Lung (tissue), 12 donors: ENCODE measurements around the gene CACNA1I. TPM values are rescaled to one million over a fixed set of nuclear protein-coding genes. Genes with fewer than 3 reads are reported as not detected.

Experiments
- ATAC-seq: fragments of 200-7000 bp; cut with Tn5 transposase; one replicate; pipeline ENCODE4 v1.9.1; 2020; ENCODE audit warnings: moderate number of reproducible peaks; ENCODE audit not compliant: insufficient read depth, low FRiP score
- DNase-seq, 3 donors: peaks; one replicate each; pipeline ENCODE4 v3.0.0-alpha.2; 2013 to 2017
- H3K27ac ChIP-seq, 2 donors: one replicate each; pipeline ENCODE4 v1.5.1; 2013; ENCODE audit warnings: mild to moderate bottlenecking in 2 of 2, moderate library complexity in 2 of 2, control low read depth in 1 of 2, inconsistent platforms in 1 of 2, low read depth in 1 of 2, low read length in 1 of 2
- H3K27me3 ChIP-seq, 3 donors: one replicate each; pipeline ENCODE4 v1.5.1; 2013; ENCODE audit warnings: low read length in 2 of 3; ENCODE audit not compliant: control insufficient read depth in 3 of 3, insufficient read depth in 3 of 3
- H3K36me3 ChIP-seq, 4 donors: one replicate each; pipeline ENCODE4 v1.5.1; 2013; ENCODE audit warnings: low read length in 4 of 4, mild to moderate bottlenecking in 1 of 4, moderate library complexity in 1 of 4; ENCODE audit not compliant: control insufficient read depth in 4 of 4, insufficient read depth in 4 of 4
- H3K4me1 ChIP-seq, 5 donors: one replicate each; pipeline ENCODE4 v1.5.1; 2013; ENCODE audit warnings: low read length in 5 of 5, mild to moderate bottlenecking in 2 of 5, moderate library complexity in 1 of 5; ENCODE audit not compliant: control insufficient read depth in 5 of 5, insufficient read depth in 5 of 5
- H3K4me3 ChIP-seq: one replicate; pipeline ENCODE4 v1.5.1; 2013; ENCODE audit warnings: mild to moderate bottlenecking, control low read depth, moderate library complexity
- H3K9ac ChIP-seq, 2 donors: one replicate each; pipeline ENCODE4 v1.5.1; 2013; ENCODE audit warnings: low read length in 2 of 2, control low read depth in 1 of 2; ENCODE audit not compliant: insufficient read depth in 1 of 2
- H3K9me3 ChIP-seq, 4 donors: one replicate each; pipeline ENCODE4 v1.5.1; 2013; ENCODE audit warnings: low read length in 3 of 4, mild to moderate bottlenecking in 1 of 4, moderate library complexity in 1 of 4; ENCODE audit not compliant: control insufficient read depth in 4 of 4, insufficient read depth in 3 of 4
- CTCF ChIP-seq: IDR thresholded peaks from 2 replicates; pipeline ENCODE4 v1.5.1; 2012; ENCODE audit warnings: mild to moderate bottlenecking; ENCODE audit errors: control extremely low read depth, extremely low read depth
- WGBS, 2 donors: extraction: QIAGEN DNeasy Blood & Tissue Kit; methylation state at CpG; one replicate each; pipeline ENCODE4 v1.1.7; 2013; 5-methylcytosine and 5-hydroxymethylcytosine counted together
- polyA plus RNA-seq, 2 donors: library from polyadenylated mRNA; stranded (reverse); fragments of 200-250 nt; gene quantifications; one replicate each; pipeline ENCODE4 v1.2.1, GENCODE V29; 2013
- total RNA-seq, 2 donors: library from RNA; depleted of rRNA in 1 of 2; stranded (reverse); fragments of >200 nt in 1 of 2; gene quantifications; one replicate each; pipeline ENCODE4 v1.2.1, GENCODE V29; 2014 to 2021
- donor health status: control.
- donor health status: control.
- donor health status: Bipolar disorder and iron deficiency.
- donor health status: healthy.
- donor health status: DM: yes; HTN: yes; CAD: no.

Gene CACNA1I
- total and polyA plus RNA-seq, 4 donors, result 0.07 to 0.22 (median 0.16) TPM

- 49 to 59% methylated on average over 17 of the region's 17 CpGs for WGBS, 2 donors
- DNase-seq (peak in 2 of 3 donors; percentile 48 to 50), ATAC-seq (no peak)
- Histone ChIP-seq H3K9ac (no peak overlapping the region), H3K27ac (no peak overlapping the region), H3K4me3 (no peak overlapping the region), H3K9me3 (peaks cover 0 to under 1% (median 0%) of the 10 kb centered on the region in 4 donors), H3K27me3 (peaks cover 0 to 22% (median 14%) of the 10 kb centered on the region in 3 donors), H3K4me1 (peaks cover 0 to 19% (median 1%) of the 10 kb centered on the region in 5 donors), H3K36me3 (no peaks in the 10 kb centered on the region)
- no peak for TF ChIP-seq CTCF
Observed at GRCh38 chr22:39656495-39657490, 86.2 kb downstream of the CACNA1I start.

- ATAC-seq (no peak), DNase-seq (no peak)
- TF ChIP-seq CTCF, result no peak
- Histone ChIP-seq H3K27ac (no peak overlapping the region), H3K9ac (no peak overlapping the region), H3K27me3 (peaks cover 0 to 31% (median 24%) of the 10 kb centered on the region in 3 donors), H3K36me3 (no peaks in the 10 kb centered on the region), H3K4me1 (peaks cover 0 to 19% (median 3%) of the 10 kb centered on the region in 5 donors), H3K4me3 (no peak overlapping the region), H3K9me3 (no peaks in the 10 kb centered on the region)
- 34 to 35% methylated on average over 10 of the region's 10 CpGs for WGBS, 2 donors
Observed at GRCh38 chr22:39658367-39658766, 87.8 kb downstream of the CACNA1I start.

- no peaks in the 10 kb centered on the region for H3K36me3 ChIP-seq
- peaks cover 0 to 37% (median 28%) of the 10 kb centered on the region in 3 donors for H3K27me3 ChIP-seq
- H3K9me3 ChIP-seq, result no peaks in the 10 kb centered on the region
- H3K4me3 ChIP-seq, result no peak overlapping the region
- peaks cover 0 to 19% (median 3%) of the 10 kb centered on the region in 5 donors for H3K4me1 ChIP-seq
- no peak for TF ChIP-seq CTCF
- WGBS, 2 donors, result 86 to 91% methylated on average over 18 of the region's 18 CpGs
- DNase-seq (no peak), ATAC-seq (no peak)
- no peak overlapping the region for H3K27ac ChIP-seq
- no peak overlapping the region for H3K9ac ChIP-seq
Observed at GRCh38 chr22:39658806-39659463, 88.4 kb downstream of the CACNA1I start.
